AG10803 (cell line): ENCODE results near the gene UFM1.
"Not testable (repeated sequence)": the region's sequence is repeated elsewhere in the genome, so short reads cannot be mapped to it uniquely, and the experiment has no call there.

Experiments
- DNase-seq: peaks from one replicate; pipeline ENCODE4 v3.0.0; 2010; ENCODE audit warnings: low read depth
- H3K4me3 ChIP-seq: 2 replicates; pipeline ENCODE4 v1.5.1; 2011; ENCODE audit warnings: mild to moderate bottlenecking, low read length, control low read depth
- TF ChIP-seq, protein P1 (sequence below): conservative IDR thresholded peaks from 2 replicates; pipeline ENCODE4 v1.5.1; 2011; ENCODE audit warnings: mild to moderate bottlenecking, low read length, control low read depth, inconsistent platforms

UFM1 gene

DNA sequence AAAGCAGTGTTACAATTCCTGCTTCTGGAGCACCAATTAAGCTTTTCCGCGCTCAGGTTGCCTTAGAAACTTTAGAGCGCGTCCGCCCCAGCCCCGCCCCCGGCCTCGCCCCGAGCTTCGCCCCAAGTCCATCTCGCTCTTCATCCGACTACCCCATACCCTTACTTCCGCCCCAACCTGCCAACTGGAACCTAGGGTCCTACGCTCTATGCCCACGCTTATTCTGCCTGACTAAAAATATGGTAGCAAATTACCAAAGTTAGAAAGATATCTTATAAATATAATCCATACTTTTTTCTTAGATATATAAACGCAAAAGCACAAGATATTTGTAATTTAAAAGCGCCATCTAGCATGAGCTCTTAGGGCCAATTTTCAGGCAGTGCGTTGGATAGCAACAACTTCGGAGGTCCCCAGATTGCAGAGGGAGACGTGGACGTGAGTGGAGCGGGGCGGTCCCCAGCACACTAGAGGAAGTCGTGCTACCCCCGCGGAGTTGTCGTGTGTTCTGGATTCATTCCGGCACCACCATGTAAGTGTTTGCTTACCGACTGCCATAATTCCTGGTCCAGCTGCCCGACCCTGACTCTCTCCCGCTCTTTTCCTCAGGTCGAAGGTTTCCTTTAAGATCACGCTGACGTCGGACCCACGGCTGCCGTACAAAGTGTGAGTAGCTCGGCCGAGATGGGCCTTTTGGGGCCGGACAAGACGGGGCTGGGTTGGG is at the start of gene UFM1:
Gene UFM1 (plus strand): TSS at position 462 of the 724 bp plus-strand sequence. CDS start 69 bp downstream, at position 531.
- peak within 1 kb of the TSS; percentile 88 for H3K4me3 ChIP-seq
- peak; percentile 96 for DNase-seq
- TF ChIP-seq, protein P1, sequence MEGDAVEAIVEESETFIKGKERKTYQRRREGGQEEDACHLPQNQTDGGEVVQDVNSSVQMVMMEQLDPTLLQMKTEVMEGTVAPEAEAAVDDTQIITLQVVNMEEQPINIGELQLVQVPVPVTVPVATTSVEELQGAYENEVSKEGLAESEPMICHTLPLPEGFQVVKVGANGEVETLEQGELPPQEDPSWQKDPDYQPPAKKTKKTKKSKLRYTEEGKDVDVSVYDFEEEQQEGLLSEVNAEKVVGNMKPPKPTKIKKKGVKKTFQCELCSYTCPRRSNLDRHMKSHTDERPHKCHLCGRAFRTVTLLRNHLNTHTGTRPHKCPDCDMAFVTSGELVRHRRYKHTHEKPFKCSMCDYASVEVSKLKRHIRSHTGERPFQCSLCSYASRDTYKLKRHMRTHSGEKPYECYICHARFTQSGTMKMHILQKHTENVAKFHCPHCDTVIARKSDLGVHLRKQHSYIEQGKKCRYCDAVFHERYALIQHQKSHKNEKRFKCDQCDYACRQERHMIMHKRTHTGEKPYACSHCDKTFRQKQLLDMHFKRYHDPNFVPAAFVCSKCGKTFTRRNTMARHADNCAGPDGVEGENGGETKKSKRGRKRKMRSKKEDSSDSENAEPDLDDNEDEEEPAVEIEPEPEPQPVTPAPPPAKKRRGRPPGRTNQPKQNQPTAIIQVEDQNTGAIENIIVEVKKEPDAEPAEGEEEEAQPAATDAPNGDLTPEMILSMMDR: no peak

DNA sequence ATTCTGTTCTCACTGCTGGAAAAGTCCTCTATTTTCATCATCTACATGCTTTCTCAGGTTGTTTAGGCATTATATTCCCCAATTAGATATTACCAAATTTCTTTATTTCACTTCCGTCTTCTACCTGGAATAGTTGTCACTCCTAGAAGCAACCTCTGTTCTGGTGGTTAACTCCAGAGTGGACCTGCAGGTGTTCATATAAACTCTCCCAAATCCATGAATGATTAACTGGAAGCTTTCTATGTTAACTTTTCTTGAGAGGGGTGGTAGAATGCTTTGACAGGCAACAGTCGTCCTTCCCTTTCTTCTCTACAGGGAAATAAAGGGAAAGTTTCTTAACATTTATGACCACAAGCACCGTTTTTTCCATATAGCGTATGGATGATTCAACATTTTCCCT is 48.4 kb upstream of the UFM1 start:
- DNase-seq: no peak
- TF ChIP-seq, protein P1: no peak
- H3K4me3 ChIP-seq: no peak overlapping the region

DNA sequence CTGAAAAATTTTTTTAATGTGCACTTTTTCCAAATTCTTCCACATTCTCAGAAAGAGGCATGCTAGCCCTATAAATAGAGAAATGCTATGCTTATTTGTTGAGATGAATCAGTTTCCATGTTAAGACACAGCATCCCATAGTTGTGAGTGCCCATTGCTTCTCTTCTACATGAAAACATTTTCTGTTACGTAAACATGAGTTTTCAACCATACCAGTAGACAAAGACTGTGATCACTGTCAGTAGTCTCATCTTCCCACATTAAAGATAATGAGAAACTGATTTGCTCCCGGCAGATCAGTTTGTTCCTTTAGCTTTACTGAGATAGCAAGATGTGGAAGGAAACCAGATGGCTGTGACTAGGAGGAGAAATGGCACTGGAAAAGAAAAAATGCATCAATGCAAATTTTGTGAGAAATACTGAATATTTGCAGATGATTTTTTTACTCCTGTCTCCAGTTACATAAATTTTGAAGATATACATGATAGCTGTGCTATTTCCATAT is 45.8 kb upstream of the UFM1 start:
- TF ChIP-seq, protein P1: no peak
- DNase-seq: no peak
- no peak overlapping the region for H3K4me3 ChIP-seq

DNA sequence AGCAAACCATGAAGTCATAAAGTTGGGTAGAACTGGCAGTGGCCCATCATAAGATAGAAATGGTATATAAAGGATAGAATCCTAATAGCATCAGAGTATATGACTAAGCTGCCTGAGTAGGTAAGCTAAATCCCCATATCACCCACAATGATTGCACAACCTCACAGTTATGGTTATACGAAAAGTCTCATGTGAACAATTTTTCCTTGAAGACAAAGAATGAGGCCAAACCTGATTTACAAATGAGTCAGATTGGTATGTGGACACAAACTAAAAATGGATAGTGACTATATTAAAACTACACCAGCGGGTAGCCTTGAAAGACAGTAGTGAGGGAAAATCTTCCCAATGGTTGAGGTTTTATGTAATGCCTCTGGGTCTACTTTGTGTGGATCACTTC is 40.9 kb upstream of the UFM1 start:
- TF ChIP-seq, protein P1: no peak

DNA sequence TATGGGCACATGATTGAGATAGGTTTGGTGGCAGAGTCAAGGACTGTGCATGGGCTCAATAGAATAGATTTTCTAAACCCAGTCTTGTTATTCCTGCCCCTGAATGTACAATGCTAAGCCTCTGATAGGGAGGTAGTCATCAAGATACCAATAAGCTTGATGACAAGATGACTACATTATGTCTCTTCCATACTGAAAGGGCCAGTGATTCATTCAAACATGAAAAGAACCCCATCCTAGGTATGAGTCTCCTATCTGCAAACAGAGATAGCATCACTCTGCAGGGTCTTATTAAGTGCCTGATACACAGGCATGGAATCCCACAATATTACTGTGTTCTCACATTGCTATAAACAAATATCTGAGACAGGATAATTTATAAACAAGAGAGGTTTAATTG is 40.3 kb upstream of the UFM1 start:
- no peak overlapping the region for H3K4me3 ChIP-seq
- DNase-seq: no peak
- TF ChIP-seq, protein P1: no peak

More for the DNA sequence above, 40.9 kb upstream of the UFM1 start:
- peak; percentile 57 for DNase-seq
- no peak overlapping the region for H3K4me3 ChIP-seq

DNA sequence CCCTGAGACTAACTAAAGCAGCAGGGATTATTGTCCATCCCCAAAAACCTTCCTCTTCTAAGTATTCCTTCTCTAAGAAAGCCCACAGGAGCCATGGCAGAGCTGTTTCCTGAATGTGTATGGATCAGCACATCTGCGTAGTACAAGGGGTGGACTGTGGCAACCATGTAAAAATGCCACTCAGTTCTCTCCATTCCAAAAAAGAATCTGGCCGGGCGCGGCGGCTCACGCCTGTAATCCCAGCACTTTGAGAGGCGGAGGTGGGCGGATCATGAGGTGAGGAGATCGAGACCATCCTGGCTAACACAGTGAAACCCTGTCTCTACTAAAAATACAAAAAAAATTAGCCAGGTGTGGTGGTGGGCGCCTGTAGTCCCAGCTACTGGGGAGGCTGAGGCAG is 38.5 kb upstream of the UFM1 start:
- DNase-seq, H3K4me3 ChIP-seq: not testable (repeated sequence)

DNA sequence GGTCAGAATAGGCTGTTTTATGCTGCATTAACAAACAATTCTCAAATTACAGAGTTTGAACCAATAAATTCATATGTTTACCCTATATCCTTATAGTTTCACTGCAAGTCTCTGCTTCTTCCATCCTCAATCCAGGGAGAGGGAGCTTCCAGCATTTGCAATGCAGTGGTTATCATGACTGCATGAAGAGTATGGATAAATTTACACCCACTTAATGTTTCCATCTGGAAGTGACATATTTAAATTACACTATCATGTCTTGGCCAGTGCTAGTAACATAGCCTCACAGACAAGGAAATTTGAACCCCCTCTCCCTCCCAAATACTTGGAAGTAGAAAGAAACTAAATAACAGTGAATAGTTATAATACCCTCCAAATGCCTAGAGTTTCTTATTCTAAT is 33.5 kb upstream of the UFM1 start:
- no peak overlapping the region for H3K4me3 ChIP-seq
- DNase-seq: no peak
- TF ChIP-seq, protein P1: no peak
